Measurements from ENCODE around the gene LSAMP. TPM values are rescaled to one million over a fixed set of nuclear protein-coding genes. Genes with fewer than 3 reads are reported as not detected.

LSAMP gene
- total and polyA plus RNA-seq, 9 of the 15 experiments (the other 6 are each of a cell fraction or from before 2014, with no cell fraction given), result 0.09 to 0.11 TPM; not detected in 7

- Histone ChIP-seq H4K20me1 (replicated peaks; ENCODE audit: control insufficient read depth, insufficient read depth, low read length) (no peaks in the 10 kb centered on the region), H3K4me3 (no peak overlapping the region), H3K79me2 (ENCODE audit: control insufficient read depth, insufficient read depth, low read length) (no peaks in the 10 kb centered on the region), H3K36me3 (ENCODE audit: control insufficient read depth, insufficient read depth, low read length) (no peaks in the 10 kb centered on the region), H2AFZ (ENCODE audit: low read depth, low read length) (no peak overlapping the region), H3K27me3 (ENCODE audit: control insufficient read depth in 2 of 2, insufficient read depth in 2 of 2, low read length in 2 of 2) (no peaks in the 10 kb centered on the region), H3K27ac (ENCODE audit: extremely low read depth, low read depth, low read length) (no peak overlapping the region), H3K9me3 (replicated peaks; ENCODE audit: control insufficient read depth, insufficient read depth, low read depth, low read length) (no peaks in the 10 kb centered on the region), H3K4me1 (replicated peaks in 1 of 2; ENCODE audit: control insufficient read depth in 2 of 2, insufficient read depth in 2 of 2, low read length in 2 of 2) (no peaks in the 10 kb centered on the region), H3K9ac (ENCODE audit: insufficient read depth in 1 of 2, low read depth in 2 of 2, low read length in 2 of 2) (no peak overlapping the region), H3K4me2 (ENCODE audit: insufficient read depth, low read length) (no peak overlapping the region), H3K9me1 (ENCODE audit: control insufficient read depth, insufficient read depth, low read length) (no peaks in the 10 kb centered on the region)
- FAIRE-seq (no peak), ATAC-seq (no peak), DNase-seq (ENCODE audit: extremely low read depth in 1 of 4, low spot score in 3 of 4) (no peak)
- no TSS peak for BruUV-seq (replicated peaks)
- ChIA-PET POLR2A (no interaction called here), CTCF (ENCODE audit: low intra/inter-chr PET ratio) (no interaction called here)
- intact Hi-C loops (cut with micrococcal nuclease), result no loop called here
- in situ Hi-C loops (cut with MboI), result no loop called here
- 0% methylated on average over 5 of the region's 5 CpGs for WGBS (ENCODE audit: insufficient coverage, low coverage, missing lambda C conversion rate)
- TF ChIP-seq MEF2D (tag; conservative IDR thresholded peaks at IDR 0.05; ENCODE audit: low read depth), result no peak
- no peak for TF ChIP-seq RHOXF2B (CRISPR knock-in tag; conservative IDR thresholded peaks at IDR 0.05)
- TF ChIP-seq, protein P1, sequence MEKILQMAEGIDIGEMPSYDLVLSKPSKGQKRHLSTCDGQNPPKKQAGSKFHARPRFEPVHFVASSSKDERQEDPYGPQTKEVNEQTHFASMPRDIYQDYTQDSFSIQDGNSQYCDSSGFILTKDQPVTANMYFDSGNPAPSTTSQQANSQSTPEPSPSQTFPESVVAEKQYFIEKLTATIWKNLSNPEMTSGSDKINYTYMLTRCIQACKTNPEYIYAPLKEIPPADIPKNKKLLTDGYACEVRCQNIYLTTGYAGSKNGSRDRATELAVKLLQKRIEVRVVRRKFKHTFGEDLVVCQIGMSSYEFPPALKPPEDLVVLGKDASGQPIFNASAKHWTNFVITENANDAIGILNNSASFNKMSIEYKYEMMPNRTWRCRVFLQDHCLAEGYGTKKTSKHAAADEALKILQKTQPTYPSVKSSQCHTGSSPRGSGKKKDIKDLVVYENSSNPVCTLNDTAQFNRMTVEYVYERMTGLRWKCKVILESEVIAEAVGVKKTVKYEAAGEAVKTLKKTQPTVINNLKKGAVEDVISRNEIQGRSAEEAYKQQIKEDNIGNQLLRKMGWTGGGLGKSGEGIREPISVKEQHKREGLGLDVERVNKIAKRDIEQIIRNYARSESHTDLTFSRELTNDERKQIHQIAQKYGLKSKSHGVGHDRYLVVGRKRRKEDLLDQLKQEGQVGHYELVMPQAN (IDR thresholded peaks at IDR 0.05; ENCODE audit: borderline replicate concordance), result no peak
- TF ChIP-seq E2F6 (IDR thresholded peaks at IDR 0.05; ENCODE audit: borderline replicate concordance in 1 of 2, extremely low read depth in 1 of 2, insufficient read depth in 1 of 2, insufficient read length in 1 of 2, low read depth in 1 of 2, low read length in 1 of 2, poor library complexity in 1 of 2, severe bottlenecking in 1 of 2), result no peak
- no peak for TF ChIP-seq SREBF1 (IDR thresholded peaks at IDR 0.05; ENCODE audit: borderline replicate concordance, low read depth, low read length)
- TF ChIP-seq TEAD1 (CRISPR knock-in tag; IDR thresholded peaks at IDR 0.05), result no peak
- no peak for TF ChIP-seq TAF9B (IDR thresholded peaks at IDR 0.05; ENCODE audit: partially characterized antibody)
These were observed 2.8 kb downstream of the LSAMP start for GRCh38 chr3:116442331-116443021.
